ENCODE measurements around the gene DIAPH1.
A peak's percentile ranks its signal among the peaks of the same experiment; 100 is the strongest.

DNA sequence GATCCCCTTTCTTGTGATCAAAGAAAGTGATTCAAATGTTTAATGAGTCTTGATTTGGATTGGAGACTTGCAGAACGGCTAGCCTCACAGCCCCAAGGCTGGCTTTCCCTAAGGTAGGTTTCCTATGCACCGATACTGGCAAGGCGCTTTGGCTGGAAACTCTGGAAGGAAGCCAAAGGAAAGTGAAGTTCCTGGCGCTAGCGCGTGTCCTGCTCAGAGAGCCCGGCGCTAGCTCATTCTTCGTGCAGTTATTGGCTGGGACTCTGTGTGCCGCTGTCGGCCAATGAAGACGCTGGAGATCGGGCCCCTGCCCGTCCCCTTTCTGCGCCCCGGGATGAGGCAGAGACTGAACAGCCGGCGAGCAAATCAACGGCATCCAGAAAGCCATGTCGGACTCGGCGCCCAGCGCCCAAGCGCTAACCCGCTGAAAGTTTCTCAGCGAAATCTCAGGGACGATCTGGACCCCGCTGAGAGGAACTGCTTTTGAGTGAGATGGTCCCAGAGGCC lies 143.1 kb downstream of the DIAPH1 start, which contains the start of gene PCDHGC3:
- TF ChIP-seq POLR2AphosphoS5 (IDR thresholded peaks at IDR 0.05) = peak; percentile 59 to 67 (median 66)
- TF ChIP-seq CTCF (IDR thresholded peaks at IDR 0.05) = peak in 3 of 5 experiments; percentile 6 to 35 (median 25)
- peak; percentile 64 for TF ChIP-seq POLR2A (IDR thresholded peaks at IDR 0.05)

Data from transverse colon (tissue), 4 donors.